Kidney capillary endothelial cell (primary cell): ENCODE measurements around the gene HSF2BP.
"Not testable (repeated sequence)": the region's sequence is repeated elsewhere in the genome, so short reads cannot be mapped to it uniquely, and the experiment has no call there.

Experiments used
- DNase-seq: peaks from one replicate; pipeline ENCODE4 v3.0.0-alpha.2; 2018; ENCODE audit warnings: low spot score

Gene HSF2BP

DNA sequence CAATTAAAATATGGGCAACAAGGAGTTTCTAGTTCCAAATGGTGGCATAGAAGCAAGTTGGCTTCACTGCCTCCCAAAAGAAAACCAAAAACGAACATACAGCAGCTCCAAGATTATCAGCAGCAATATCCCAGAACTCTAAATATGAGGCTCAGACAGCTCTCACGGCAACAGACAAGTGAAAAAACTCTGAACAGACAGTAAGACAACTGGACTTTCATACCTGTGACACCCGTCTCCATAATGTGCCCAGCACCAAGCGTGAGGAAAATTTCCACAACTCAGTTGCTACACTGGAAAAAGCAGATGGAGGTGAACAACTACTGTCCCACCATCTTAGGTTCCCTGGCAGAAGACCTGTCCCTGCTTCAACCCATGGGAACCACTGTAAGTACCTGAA is 39.9 kb downstream of the HSF2BP start:
- no peak for DNase-seq

DNA sequence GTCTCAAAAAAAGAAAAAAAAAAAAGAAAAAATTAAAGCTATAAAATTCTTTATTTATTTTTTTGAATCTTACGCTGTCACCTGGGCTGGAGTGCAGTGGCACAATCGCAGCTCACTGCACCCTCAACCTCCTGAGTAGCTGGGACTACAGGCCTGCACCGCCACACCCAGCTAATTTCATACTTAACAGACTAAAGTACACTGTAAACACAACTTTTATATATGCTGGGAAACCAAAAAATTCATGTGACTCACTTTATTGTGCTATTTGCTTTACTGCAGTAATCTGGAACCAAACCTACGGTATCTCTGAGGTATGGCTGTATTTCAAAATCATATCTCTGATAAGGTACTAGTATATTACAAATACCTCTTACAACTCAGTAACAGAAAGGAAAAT is 40.3 kb downstream of the HSF2BP start:
- no peak for DNase-seq

DNA sequence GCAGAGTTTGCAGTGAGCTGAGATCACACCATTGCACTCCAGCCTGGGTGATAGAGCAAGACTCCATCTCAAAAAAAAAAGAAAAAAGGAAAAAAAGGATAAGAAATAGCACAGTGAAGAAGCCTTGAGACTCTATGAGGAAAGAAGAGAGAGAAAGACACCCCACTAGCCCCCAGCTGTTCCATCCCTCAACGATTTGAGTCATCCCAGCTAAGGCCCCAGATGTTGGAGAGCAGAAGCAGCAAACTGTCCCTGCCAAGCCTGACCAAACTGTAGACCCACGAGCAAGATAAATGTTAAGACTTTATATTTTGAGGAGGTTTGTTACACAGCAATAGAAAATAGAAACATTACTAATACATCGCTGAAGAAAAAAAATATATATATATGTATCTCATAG is 42.4 kb downstream of the HSF2BP start:
- DNase-seq = not testable (repeated sequence)

GRCh38 chr21:43614839-43615238 is 44.4 kb downstream of the HSF2BP start:
- no peak for DNase-seq

DNA sequence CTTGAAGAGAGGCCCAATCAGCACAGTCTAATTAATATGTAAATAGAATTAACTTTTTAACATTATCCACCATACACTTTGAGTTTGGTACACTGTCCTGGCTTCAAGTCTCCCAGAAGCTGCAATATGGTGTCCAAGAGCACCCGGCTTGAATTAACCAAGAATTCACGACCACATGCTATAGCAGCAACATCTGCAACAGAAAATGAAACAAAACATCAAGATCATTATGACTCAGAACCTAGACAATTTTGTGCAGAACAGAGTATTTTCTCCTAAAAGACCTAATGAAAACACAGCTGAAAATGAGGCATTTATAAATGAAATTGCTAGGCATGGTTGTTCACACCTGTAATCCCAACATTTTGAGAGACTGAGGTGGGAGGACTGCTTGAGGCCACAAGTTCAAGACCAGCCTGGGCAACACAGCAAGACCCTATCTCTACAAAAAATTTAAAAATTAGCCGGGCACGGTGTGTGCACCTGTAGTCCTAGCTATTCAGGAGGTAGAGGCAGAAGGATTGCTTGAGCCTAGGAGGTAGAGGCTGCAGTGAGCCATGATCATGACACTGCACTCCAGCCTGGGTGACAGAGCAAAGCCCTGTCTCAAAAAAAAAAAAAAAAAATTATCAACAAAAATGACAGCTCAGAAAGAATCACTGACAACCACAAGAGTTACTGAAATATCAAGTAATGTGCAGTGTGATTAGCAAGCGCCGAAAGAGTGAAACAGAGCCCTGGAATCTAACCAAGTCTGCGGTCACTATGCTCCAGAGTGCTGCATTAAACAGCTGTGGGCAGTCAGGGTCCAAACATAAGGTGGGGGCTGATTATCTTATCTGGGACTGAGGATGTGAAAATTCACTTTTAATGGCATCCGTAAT is 45.3 kb downstream of the HSF2BP start:
- no peak for DNase-seq

DNA sequence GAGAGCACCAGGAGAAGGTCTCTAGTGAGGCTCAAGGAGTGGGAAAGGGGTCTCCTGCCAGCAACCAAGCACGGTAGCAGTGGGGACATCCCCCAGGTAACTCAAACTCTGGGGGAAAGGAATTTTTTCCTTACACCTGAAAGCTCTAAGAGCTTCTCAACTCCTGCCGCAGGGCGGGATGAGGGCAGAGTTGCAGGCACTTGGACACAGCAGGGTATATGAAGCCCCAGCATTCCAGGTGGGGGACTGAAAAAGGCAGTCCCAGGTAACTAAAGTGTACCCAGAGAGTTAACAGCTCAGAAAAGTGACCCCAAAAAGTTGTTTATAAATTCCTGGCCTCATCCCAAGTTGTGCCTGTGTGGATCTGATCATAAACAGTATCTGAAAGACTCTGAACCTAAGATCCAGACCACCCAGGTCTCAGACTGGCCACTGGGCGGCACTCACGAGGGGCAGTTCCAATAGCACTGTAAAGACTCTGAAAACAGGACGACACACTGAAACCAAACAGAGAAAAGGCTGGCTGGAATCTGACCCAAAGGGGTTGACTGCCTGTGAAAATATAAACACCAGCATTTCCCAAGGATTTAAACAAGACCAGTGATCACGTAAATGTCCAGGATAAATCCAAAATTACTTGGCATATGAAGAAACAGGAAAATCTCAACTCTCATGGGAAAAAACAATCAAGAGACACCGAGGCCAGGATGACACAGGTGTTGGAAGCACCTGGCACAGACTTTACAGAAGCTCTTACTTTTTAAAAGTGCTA is 47.5 kb downstream of the HSF2BP start:
- DNase-seq = peak; percentile 54

DNA sequence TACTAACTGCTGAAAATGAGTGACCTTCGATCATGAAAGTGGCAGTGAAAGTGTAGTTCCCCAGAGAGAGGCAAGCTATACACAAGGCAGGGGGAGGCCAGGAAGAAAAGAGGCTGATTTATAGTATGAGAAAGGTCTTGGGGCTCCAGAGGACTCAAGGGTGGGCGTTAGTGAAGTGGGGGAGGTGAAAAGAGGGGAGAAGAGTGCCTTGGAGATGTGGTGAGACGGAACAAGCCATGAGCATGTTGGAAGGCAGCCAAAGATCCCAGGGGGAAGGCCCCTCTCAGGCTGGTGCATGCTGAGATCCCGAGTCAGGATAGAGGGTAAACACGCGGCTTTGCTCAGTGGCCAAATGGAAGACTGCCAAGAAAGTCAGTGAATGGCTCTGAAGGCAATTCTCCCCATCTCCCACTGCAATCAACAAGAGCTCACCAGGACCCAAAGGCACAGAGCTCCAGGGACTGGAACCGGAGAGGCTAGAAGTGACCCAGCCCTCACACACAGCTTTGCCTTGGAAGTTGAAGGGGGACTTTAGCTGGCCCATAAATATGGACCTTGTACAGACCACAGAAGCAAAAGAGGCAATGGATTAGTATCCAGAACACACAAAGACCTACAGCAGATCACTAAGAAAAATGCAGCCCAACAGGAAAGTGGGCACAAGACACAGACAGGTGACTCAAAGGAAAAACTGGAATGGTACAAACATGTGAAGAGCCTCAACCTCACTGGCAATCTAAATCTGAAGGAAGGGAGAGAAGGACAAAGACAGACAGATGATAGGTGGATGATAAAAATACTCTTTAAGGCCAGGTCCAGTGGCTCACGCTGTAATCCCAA is 49.6 kb downstream of the HSF2BP start:
- no peak for DNase-seq

- DNase-seq = no peak
Observed at GRCh38 chr21:43608664-43609063, 50.6 kb downstream of the HSF2BP start.

- DNase-seq = no peak
Observed at GRCh38 chr21:43608225-43608624, 51.1 kb downstream of the HSF2BP start.

DNA sequence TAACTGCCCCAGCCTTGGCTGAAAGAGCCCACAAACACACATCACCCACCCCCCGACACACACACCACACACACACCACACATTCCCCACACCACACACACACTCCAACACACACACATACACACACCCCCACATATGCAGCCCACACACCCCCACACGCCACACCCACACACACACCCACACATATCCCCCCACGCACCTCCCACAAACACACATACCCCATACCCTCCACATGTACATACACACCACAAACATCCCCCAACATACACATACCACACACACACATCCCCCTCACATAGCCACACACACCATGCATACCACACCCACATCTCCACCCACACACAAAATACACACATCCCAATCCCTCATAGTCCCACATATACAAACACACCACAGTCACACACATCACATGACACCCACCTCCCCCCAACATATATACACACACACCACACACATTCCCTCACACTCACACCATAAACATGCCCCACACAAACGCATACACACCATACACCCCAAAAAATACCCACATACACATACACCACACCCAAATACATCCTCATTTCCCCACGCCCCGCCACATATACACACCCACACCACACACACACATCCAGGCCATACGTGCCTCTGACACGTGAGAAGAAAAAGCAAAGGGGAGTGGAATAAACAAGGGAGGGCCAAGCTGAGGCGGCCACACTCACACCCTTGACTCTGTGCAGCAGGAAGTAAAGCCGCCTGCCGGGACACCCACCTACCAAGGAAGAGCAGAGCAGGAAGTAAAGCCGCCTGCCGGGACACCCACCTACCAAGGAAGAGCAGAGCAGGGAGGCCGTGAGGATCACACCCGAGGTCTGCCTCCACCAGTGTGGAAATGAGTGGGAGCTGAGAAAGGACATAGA is 53.7 kb downstream of the HSF2BP start:
- peak; percentile 45 for DNase-seq

GRCh38 chr21:43604505-43605204 is 54.6 kb downstream of the HSF2BP start:
- DNase-seq = no peak

- no peak for DNase-seq
Observed at GRCh38 chr21:43603641-43604504, 55.4 kb downstream of the HSF2BP start.

DNA sequence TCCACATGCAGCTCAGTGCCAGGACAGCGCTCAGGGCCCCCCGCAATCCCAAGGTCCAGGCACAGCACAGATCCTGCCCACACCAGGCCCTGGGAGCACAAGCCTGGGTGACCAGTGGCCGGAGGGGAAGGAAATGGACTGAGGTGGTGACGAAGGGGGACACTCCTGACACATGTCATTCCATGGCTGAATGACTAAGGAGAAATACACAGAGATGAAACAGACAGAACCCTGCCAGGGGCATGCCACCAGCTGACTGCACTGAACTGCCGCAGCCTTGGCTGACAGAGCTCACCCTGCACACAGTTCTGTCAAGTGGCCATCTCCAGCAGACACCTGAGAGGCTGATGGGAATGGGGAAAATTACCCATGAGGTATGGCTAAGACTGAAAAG is 56.1 kb downstream of the HSF2BP start:
- DNase-seq = no peak

DNA sequence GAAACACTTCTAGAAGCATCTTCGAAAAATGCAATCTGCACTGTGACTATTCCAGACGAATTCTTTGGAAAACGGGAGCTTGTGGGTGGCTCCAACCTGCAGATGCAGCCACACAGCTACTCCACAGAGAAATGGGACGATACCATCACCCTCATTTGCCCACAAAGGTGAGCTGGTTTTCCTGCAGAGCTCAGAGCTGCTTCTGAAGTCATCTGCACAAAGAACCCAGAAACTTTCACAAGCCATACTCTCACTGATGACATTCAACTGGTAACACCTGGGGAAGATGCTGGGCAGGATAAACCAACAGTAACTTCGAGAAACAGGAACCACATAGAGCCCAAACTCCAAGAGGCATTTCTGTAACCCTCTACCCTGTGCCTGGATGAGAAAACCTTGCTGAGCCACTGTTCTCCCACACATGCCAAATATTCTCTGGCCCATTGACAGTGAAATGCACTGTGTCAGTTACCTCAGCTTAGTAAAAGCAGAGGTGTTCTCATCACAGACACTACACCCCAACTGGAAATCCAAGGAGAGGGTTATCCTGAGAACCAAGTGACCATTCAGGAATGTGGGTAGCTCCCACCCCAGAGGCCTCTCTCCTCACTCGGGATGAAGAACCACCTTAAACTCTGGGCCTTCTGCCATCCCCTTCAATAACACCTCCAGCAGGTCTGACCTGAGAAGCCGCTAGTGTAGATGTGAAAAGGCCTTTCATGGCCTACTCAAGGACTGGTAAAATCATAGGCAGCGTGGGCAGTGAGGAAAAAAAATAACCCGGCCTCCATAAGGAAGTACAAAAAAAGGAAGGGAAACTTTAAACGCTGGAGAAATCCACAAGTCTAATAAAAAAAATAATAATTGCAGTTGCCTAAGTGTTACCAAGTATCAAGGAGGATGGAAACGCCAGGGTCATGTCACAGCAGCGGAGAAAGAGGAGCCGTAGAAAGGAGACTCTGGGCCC is 56.7 kb downstream of the HSF2BP start:
- DNase-seq = no peak

GRCh38 chr21:43600642-43601402 is 58.5 kb downstream of the HSF2BP start:
- no peak for DNase-seq

GRCh38 chr21:43599728-43600127 is 59.6 kb downstream of the HSF2BP start:
- no peak for DNase-seq

DNA sequence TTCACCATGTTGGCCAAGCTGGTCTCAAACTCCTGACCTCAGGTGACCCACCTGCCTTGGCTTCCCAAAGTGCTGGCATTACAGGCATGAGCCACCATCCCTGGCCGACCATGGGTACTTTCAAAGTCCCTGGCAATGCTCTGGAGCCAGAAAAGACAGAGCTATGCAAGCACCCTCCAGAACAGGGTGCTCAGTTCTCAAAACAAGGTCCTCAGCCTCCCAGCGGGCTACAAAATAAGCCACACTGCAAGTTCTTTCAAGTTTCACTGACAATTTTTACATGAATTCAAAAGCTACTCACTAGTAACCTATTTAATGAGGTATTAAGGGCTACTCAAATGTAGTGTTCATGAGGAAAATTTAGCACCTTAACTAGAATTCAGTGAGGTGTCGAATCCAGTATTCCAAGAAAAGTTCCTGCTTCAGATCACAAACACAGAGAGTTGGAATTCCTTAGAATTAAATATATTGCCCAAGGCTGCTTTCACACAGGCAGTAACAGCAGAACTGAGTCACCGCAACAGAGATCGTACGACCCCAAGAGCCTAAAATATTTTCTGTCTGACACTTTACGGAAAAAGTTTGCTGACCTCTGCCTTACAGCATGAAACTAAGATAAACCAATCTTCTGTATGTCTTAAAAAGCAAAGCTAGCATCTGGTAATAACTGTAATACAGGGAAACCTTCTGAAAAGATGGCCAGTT is 60.7 kb downstream of the HSF2BP start:
- DNase-seq = no peak
